Neural crest cell (in vitro differentiated cells): ENCODE data around the gene SEMA3F. TPM values are rescaled to one million over a fixed set of nuclear protein-coding genes. Genes with fewer than 3 reads are reported as not detected.

Experiments
- DNase-seq: peaks from one replicate; pipeline ENCODE4 v3.0.0; 2021; ENCODE audit warnings: low read depth, mixed read lengths, low spot score
- H3K27ac Mint-ChIP-seq: one replicate; pipeline ENCODE4 v1.8.0; 2021; ENCODE audit warnings: mild to moderate bottlenecking, mixed read lengths; ENCODE audit not compliant: unreplicated experiment
- H3K27me3 Mint-ChIP-seq: 2 replicates; pipeline ENCODE4 v1.8.0; 2021; ENCODE audit warnings: low read depth, mild to moderate bottlenecking, mixed read lengths
- H3K36me3 Mint-ChIP-seq: 2 replicates; pipeline ENCODE4 v1.8.0; 2021; ENCODE audit warnings: low read depth, mild to moderate bottlenecking, mixed read lengths
- H3K4me1 Mint-ChIP-seq: 2 replicates; pipeline ENCODE4 v1.8.0; 2021; ENCODE audit warnings: mixed read lengths
- H3K4me3 Mint-ChIP-seq: one replicate; pipeline ENCODE4 v1.8.0; 2021; ENCODE audit warnings: mild to moderate bottlenecking, mixed read lengths
- H3K9me3 Mint-ChIP-seq: 2 replicates; pipeline ENCODE4 v1.8.0; 2021; ENCODE audit warnings: mixed read lengths
- CTCF ChIP-seq: fragments of 200-600 bp; sonication (generic); conservative IDR thresholded peaks from 2 replicates; pipeline ENCODE4 v1.5.0; 2021; ENCODE audit warnings: antibody characterized with exemption, mild to moderate bottlenecking
- total RNA-seq: library from RNA; stranded (reverse); gene quantifications from 2 replicates; pipeline ENCODE4 v1.2.1, GENCODE V29; 2021

The SEMA3F gene
- total RNA-seq, 1 donor from 2014 or later, result 4.2 TPM

GRCh38 chr3:50217681-50218080 lies 62.6 kb downstream of the SEMA3F start:
- Mint-ChIP-seq H3K9me3 (no peaks in the 10 kb centered on the region), H3K4me1 (no peaks in the 10 kb centered on the region), H3K36me3 (no peaks in the 10 kb centered on the region), H3K27me3 (no peaks in the 10 kb centered on the region), H3K27ac (no peak overlapping the region), H3K4me3 (no peak overlapping the region)
- DNase-seq, result no peak
- no peak for TF ChIP-seq CTCF

- no peak overlapping the region for H3K27ac Mint-ChIP-seq
- H3K9me3 Mint-ChIP-seq, result no peaks in the 10 kb centered on the region
- H3K36me3 Mint-ChIP-seq, result no peaks in the 10 kb centered on the region
- no peaks in the 10 kb centered on the region for H3K4me1 Mint-ChIP-seq
- no peak for TF ChIP-seq CTCF
- no peak for DNase-seq
- H3K4me3 Mint-ChIP-seq, result no peak overlapping the region
- H3K27me3 Mint-ChIP-seq, result no peaks in the 10 kb centered on the region
These were observed 63.3 kb downstream of the SEMA3F start for GRCh38 chr3:50218448-50218847.

- no peak overlapping the region for H3K4me3 Mint-ChIP-seq
- no peaks in the 10 kb centered on the region for H3K4me1 Mint-ChIP-seq
- no peaks in the 10 kb centered on the region for H3K36me3 Mint-ChIP-seq
- peaks cover 5% of the 10 kb centered on the region for H3K27me3 Mint-ChIP-seq
- no peak for TF ChIP-seq CTCF
- no peaks in the 10 kb centered on the region for H3K9me3 Mint-ChIP-seq
- no peak for DNase-seq
- H3K27ac Mint-ChIP-seq, result no peak overlapping the region
These were observed 64.2 kb downstream of the SEMA3F start for GRCh38 chr3:50219285-50219684.

GRCh38 chr3:50220109-50220508 lies 65.0 kb downstream of the SEMA3F start:
- Mint-ChIP-seq H3K4me1 (no peaks in the 10 kb centered on the region), H3K27ac (peak overlapping the region; percentile 71), H3K9me3 (no peaks in the 10 kb centered on the region), H3K27me3 (peaks cover 10% of the 10 kb centered on the region), H3K4me3 (no peak overlapping the region), H3K36me3 (no peaks in the 10 kb centered on the region)
- TF ChIP-seq CTCF, result no peak
- no peak for DNase-seq

GRCh38 chr3:50221051-50221410 lies 65.9 kb downstream of the SEMA3F start:
- no peak for TF ChIP-seq CTCF
- H3K9me3 Mint-ChIP-seq, result no peaks in the 10 kb centered on the region
- no peak for DNase-seq
- no peaks in the 10 kb centered on the region for H3K36me3 Mint-ChIP-seq
- no peak overlapping the region for H3K4me3 Mint-ChIP-seq
- peaks cover 15% of the 10 kb centered on the region for H3K27me3 Mint-ChIP-seq
- no peak overlapping the region for H3K27ac Mint-ChIP-seq
- peaks cover 3% of the 10 kb centered on the region for H3K4me1 Mint-ChIP-seq
